Caki2 (cell line): Measurements from ENCODE around the gene GAR1. TPM values are rescaled to one million over a fixed set of nuclear protein-coding genes. Genes with fewer than 3 reads are reported as not detected.
"Not testable (repeated sequence)": the region's sequence is repeated elsewhere in the genome, so short reads cannot be mapped to it uniquely, and the experiment has no call there.

Experiments used
- DNase-seq: peaks from one replicate; pipeline ENCODE4 v3.0.0-alpha.2; 2015; ENCODE audit warnings: low read depth
- in situ Hi-C: cut with HindIII; loops from 2 replicates; pipeline ENCODE4 v1.10.0; 2016; ENCODE audit warnings: low sequenced_read_pairs, low pct_unique_long_range_greater_than_20kb, mixed read lengths
- total RNA-seq: library from RNA; depleted of rRNA; stranded (reverse); fragments of >200 nt; shearing (Covaris generic); gene quantifications from 2 replicates; pipeline ENCODE4 v1.2.3, GENCODE V29; 2014; ENCODE audit warnings: low replicate concordance; rRNA removed

Gene GAR1
- 0.93 and 11.9 TPM in 2 replicates for total RNA-seq

- DNase-seq, result peak; percentile 90
- in situ Hi-C loops, result loop anchor here (25.0 kb wide), 1 partner anchor 378 kb away; the partner anchor contains the start of gene SEC24B
Measured at GRCh38 chr4:109815151-109816081, at the start of gene GAR1. GAR1 (plus strand) TSS chr4:109815762; CDS start chr4:109816165, 403 bp downstream.

- in situ Hi-C loops, DNase-seq: not testable (repeated sequence)
Measured at GRCh38 chr4:109782092-109782491, 33.5 kb upstream of the GAR1 start.

- in situ Hi-C loops, result no loop called here
- no peak for DNase-seq
Measured at GRCh38 chr4:109786846-109787245, 28.7 kb upstream of the GAR1 start.

- in situ Hi-C loops, result no loop called here
- DNase-seq, result no peak
Measured at GRCh38 chr4:109787807-109788206, 27.8 kb upstream of the GAR1 start.

GRCh38 chr4:109795059-109795458, 20.5 kb upstream of the GAR1 start:
- in situ Hi-C loops, result no loop called here

GRCh38 chr4:109798866-109799265, 16.7 kb upstream of the GAR1 start:
- in situ Hi-C loops, result no loop called here
- no peak for DNase-seq

More at GRCh38 chr4:109795059-109795458, 20.5 kb upstream of the GAR1 start:
- DNase-seq, result no peak

GRCh38 chr4:109801099-109801789, 14.3 kb upstream of the GAR1 start:
- in situ Hi-C loops, result loop anchor here (25.0 kb wide), 1 partner anchor 364 kb away; the partner anchor contains the start of gene SEC24B
- DNase-seq, result no peak

GRCh38 chr4:109801895-109802319, 13.7 kb upstream of the GAR1 start, which contains the start of gene CFI:
CFI (minus strand) TSS chr4:109801999; CDS start chr4:109801971, 28 bp downstream.
- in situ Hi-C loops, result loop anchor here (25.0 kb wide), 1 partner anchor 365 kb away; the partner anchor contains the start of gene SEC24B
- DNase-seq, result peak; percentile 14

GRCh38 chr4:109803924-109804571, 11.5 kb upstream of the GAR1 start:
- in situ Hi-C loops, result loop anchor here (25.0 kb wide), 1 partner anchor 367 kb away; the partner anchor contains the start of gene SEC24B
- DNase-seq, result peak; percentile 28

- in situ Hi-C loops, result loop anchor here (25.0 kb wide), 1 partner anchor 372 kb away; the partner anchor contains the start of gene SEC24B
- no peak for DNase-seq
Measured at GRCh38 chr4:109809655-109810054, 5.9 kb upstream of the GAR1 start.

GRCh38 chr4:109810552-109811387, 4.8 kb upstream of the GAR1 start:
- in situ Hi-C loops, result loop anchor here (25.0 kb wide), 1 partner anchor 373 kb away; the partner anchor contains the start of gene SEC24B
- DNase-seq, result no peak

GRCh38 chr4:109811707-109812106, 3.9 kb upstream of the GAR1 start:
- no peak for DNase-seq
- in situ Hi-C loops, result loop anchor here (25.0 kb wide), 1 partner anchor 374 kb away; the partner anchor contains the start of gene SEC24B

GRCh38 chr4:109816082-109816442, 500 bp downstream of the GAR1 start:
- in situ Hi-C loops, result loop anchor here (25.0 kb wide), 1 partner anchor 379 kb away; the partner anchor contains the start of gene SEC24B
- no peak for DNase-seq

GRCh38 chr4:109816894-109817293, 1.3 kb downstream of the GAR1 start:
- DNase-seq, result no peak
- in situ Hi-C loops, result loop anchor here (25.0 kb wide), 1 partner anchor 380 kb away; the partner anchor contains the start of gene SEC24B

- in situ Hi-C loops, result loop anchor here (25.0 kb wide), 1 partner anchor 381 kb away; the partner anchor contains the start of gene SEC24B
- no peak for DNase-seq
Measured at GRCh38 chr4:109818268-109818667, 2.7 kb downstream of the GAR1 start.

GRCh38 chr4:109820563-109820962, 5.0 kb downstream of the GAR1 start:
- in situ Hi-C loops, result loop anchor here (25.0 kb wide), 1 partner anchor 383 kb away; the partner anchor contains the start of gene SEC24B
- DNase-seq, result no peak

- DNase-seq, result no peak
- in situ Hi-C loops, result loop anchor here (25.0 kb wide), 1 partner anchor 384 kb away; the partner anchor contains the start of gene SEC24B
Measured at GRCh38 chr4:109821185-109821584, 5.6 kb downstream of the GAR1 start.
